Lower leg skin (tissue), 4 donors: ENCODE measurements around the gene IFNA21. TPM values are rescaled to one million over a fixed set of nuclear protein-coding genes. Genes with fewer than 3 reads are reported as not detected.

Experiments used
- DNase-seq, 2 donors: peaks; one replicate each; pipeline ENCODE4 v3.0.0-alpha.2; 2019; ENCODE audit warnings: low spot score in 2 of 2
- H3K4me3 ChIP-seq: fragments of 200-600 bp; sonication (generic); 2 replicates; pipeline ENCODE4 v1.5.1; 2017; ENCODE audit warnings: mild to moderate bottlenecking, low read depth; ENCODE audit not compliant: poor library complexity, severe bottlenecking
- CTCF ChIP-seq, 3 donors: fragments of 450-650 bp; IDR thresholded peaks; one replicate each; pipeline ENCODE4 v1.5.1; 2016; ENCODE audit warnings: antibody characterized with exemption in 3 of 3, mild to moderate bottlenecking in 3 of 3, moderate library complexity in 2 of 3
- POLR2A ChIP-seq, 2 donors: fragments of 450-650 bp; IDR thresholded peaks; one replicate each; pipeline ENCODE4 v1.6.1; 2016 to 2017; ENCODE audit warnings: antibody characterized with exemption in 2 of 2, mild to moderate bottlenecking in 1 of 2, moderate library complexity in 1 of 2
- WGBS, 2 donors: methylation state at CpG; one replicate each; pipeline ENCODE4 v1.1.5; 2018; 5-methylcytosine and 5-hydroxymethylcytosine counted together
- intact Hi-C: fragments of 100-400 bp; cut with DNase I; formaldehyde crosslinking; loops from one replicate; pipeline ENCODE4 v1.15.0; 2023; ENCODE audit warnings: low total_unique reads
- total RNA-seq, 4 donors: library from RNA; depleted of rRNA; stranded (reverse); fragments of >200 nt; gene quantifications; one replicate each; pipeline ENCODE4 v1.1.0, GENCODE V29; 2016

The IFNA21 gene
- total RNA-seq, 4 donors from 2014 or later: not detected

- TF ChIP-seq POLR2A (IDR thresholded peaks at IDR 0.05): no peak
- TF ChIP-seq CTCF (IDR thresholded peaks at IDR 0.05): no peak
- 60 to 70% methylated on average over 2 of the region's 2 CpGs for WGBS, 2 donors
- no peak overlapping the region for H3K4me3 ChIP-seq
- DNase-seq: no peak
- intact Hi-C loops: no loop called here
These were observed 11.0 kb downstream of the IFNA21 start for GRCh38 chr9:21155501-21155900.

GRCh38 chr9:21154018-21154608 lies 12.3 kb downstream of the IFNA21 start:
- H3K4me3 ChIP-seq: no peak overlapping the region
- TF ChIP-seq POLR2A (IDR thresholded peaks at IDR 0.05): no peak
- TF ChIP-seq CTCF (IDR thresholded peaks at IDR 0.05): no peak
- 5 to 9% methylated on average over 3 of the region's 3 CpGs for WGBS, 2 donors
- DNase-seq: no peak
- intact Hi-C loops: no loop called here

- intact Hi-C loops: no loop called here
- 34 to 42% methylated on average over 3 of the region's 3 CpGs for WGBS, 2 donors
- TF ChIP-seq CTCF (IDR thresholded peaks at IDR 0.05) (no peak), POLR2A (IDR thresholded peaks at IDR 0.05) (no peak)
- DNase-seq: no peak
- H3K4me3 ChIP-seq: no peak overlapping the region
These were observed 13.0 kb downstream of the IFNA21 start for GRCh38 chr9:21153336-21154017.

GRCh38 chr9:21144603-21145002 lies 21.9 kb downstream of the IFNA21 start:
- DNase-seq: no peak

GRCh38 chr9:21141427-21141882 lies 25.0 kb downstream of the IFNA21 start, which contains the start of gene IFNW1:
TSS of gene IFNW1 (minus strand) at chr9:21141832. CDS start at chr9:21141570, 262 bp downstream.
- DNase-seq: no peak
- WGBS, 2 donors: 37 to 45% methylated on average over 1 of the region's 1 CpG
- H3K4me3 ChIP-seq: no peak within 1 kb of the TSS
- no peak for TF ChIP-seq POLR2A (IDR thresholded peaks at IDR 0.05)
- no peak for TF ChIP-seq CTCF (IDR thresholded peaks at IDR 0.05)
- intact Hi-C loops: no loop called here

More at GRCh38 chr9:21144603-21145002, 21.9 kb downstream of the IFNA21 start:
- no peak for TF ChIP-seq CTCF (IDR thresholded peaks at IDR 0.05)
- no peak for TF ChIP-seq POLR2A (IDR thresholded peaks at IDR 0.05)
- 68 to 87% methylated on average over 1 of the region's 1 CpG for WGBS, 2 donors
- intact Hi-C loops: no loop called here
- H3K4me3 ChIP-seq: no peak overlapping the region
